ENCODE results near the gene RET.

Gene RET

GRCh38 chr10:43174969-43175368, 98.1 kb downstream of the RET start:
- H3K27ac ChIP-seq (ENCODE audit: low read length), result no peak overlapping the region
- no peak overlapping the region for H3K9ac ChIP-seq (ENCODE audit: low read length in 2 of 2)
- no peaks in the 10 kb centered on the region for H3K4me1 ChIP-seq (ENCODE audit: control insufficient read depth, insufficient read depth, low read length)
- peaks cover 19 to 25% of the 10 kb centered on the region in 2 donors for H3K36me3 ChIP-seq (ENCODE audit: control insufficient read depth in 2 of 2, insufficient read depth in 2 of 2, low read length in 2 of 2)
- no peaks in the 10 kb centered on the region for H3K27me3 ChIP-seq (ENCODE audit: control insufficient read depth in 1 of 2, insufficient read depth in 2 of 2, low read length in 2 of 2)
- no peak overlapping the region for H3K4me3 ChIP-seq (ENCODE audit: low read length in 2 of 2)
- no peaks in the 10 kb centered on the region for H3K9me3 ChIP-seq (ENCODE audit: control insufficient read depth in 2 of 2, low read length in 2 of 2)

DNA sequence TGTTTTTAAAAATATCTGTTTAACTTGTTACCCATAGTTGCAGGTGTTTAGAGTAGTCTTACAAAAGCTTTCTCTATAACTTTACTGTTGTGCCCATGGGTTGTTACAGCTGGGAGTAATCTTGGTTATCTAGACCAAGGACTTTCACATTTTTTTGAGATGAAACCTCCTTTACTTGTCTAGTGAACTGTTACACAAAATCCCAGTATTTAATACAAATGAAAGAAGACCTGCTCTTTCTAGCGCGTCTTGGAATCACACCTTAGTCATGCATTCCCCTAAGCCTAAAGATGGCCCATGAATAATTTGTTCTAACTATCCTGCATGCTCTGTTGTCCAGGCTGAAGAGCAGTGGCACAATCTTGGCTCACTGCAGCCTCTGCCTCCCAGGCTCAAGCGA, 99.4 kb downstream of the RET start:
- Histone ChIP-seq H3K4me3 (ENCODE audit: low read length in 2 of 2) (no peak overlapping the region), H3K36me3 (ENCODE audit: control insufficient read depth in 2 of 2, insufficient read depth in 2 of 2, low read length in 2 of 2) (peaks cover 27 to 28% of the 10 kb centered on the region in 2 donors), H3K27ac (ENCODE audit: low read length) (no peak overlapping the region), H3K9ac (ENCODE audit: low read length in 2 of 2) (no peak overlapping the region), H3K4me1 (ENCODE audit: control insufficient read depth, insufficient read depth, low read length) (no peaks in the 10 kb centered on the region), H3K27me3 (ENCODE audit: control insufficient read depth in 1 of 2, insufficient read depth in 2 of 2, low read length in 2 of 2) (no peaks in the 10 kb centered on the region), H3K9me3 (ENCODE audit: control insufficient read depth in 2 of 2, low read length in 2 of 2) (no peaks in the 10 kb centered on the region)

GRCh38 chr10:43177595-43177994, 100.7 kb downstream of the RET start:
- Histone ChIP-seq H3K4me3 (ENCODE audit: low read length in 2 of 2) (no peak overlapping the region), H3K9ac (ENCODE audit: low read length in 2 of 2) (no peak overlapping the region), H3K36me3 (ENCODE audit: control insufficient read depth in 2 of 2, insufficient read depth in 2 of 2, low read length in 2 of 2) (peaks cover 28 to 30% of the 10 kb centered on the region in 2 donors), H3K27me3 (ENCODE audit: control insufficient read depth in 1 of 2, insufficient read depth in 2 of 2, low read length in 2 of 2) (no peaks in the 10 kb centered on the region), H3K4me1 (ENCODE audit: control insufficient read depth, insufficient read depth, low read length) (no peaks in the 10 kb centered on the region), H3K9me3 (ENCODE audit: control insufficient read depth in 2 of 2, low read length in 2 of 2) (no peaks in the 10 kb centered on the region), H3K27ac (ENCODE audit: low read length) (no peak overlapping the region)

Measured in stomach smooth muscle (tissue), 2 donors.